Ecto neural progenitor cell (in vitro differentiated cells): ENCODE results near the gene UGT1A3.
"Not testable (repeated sequence)": the region's sequence is repeated elsewhere in the genome, so short reads cannot be mapped to it uniquely, and the experiment has no call there.

ENCODE experiments used
- DNase-seq: peaks from one replicate; pipeline ENCODE4 v3.0.0-alpha.2; 2018; ENCODE audit warnings: low spot score

UGT1A3 gene

DNA sequence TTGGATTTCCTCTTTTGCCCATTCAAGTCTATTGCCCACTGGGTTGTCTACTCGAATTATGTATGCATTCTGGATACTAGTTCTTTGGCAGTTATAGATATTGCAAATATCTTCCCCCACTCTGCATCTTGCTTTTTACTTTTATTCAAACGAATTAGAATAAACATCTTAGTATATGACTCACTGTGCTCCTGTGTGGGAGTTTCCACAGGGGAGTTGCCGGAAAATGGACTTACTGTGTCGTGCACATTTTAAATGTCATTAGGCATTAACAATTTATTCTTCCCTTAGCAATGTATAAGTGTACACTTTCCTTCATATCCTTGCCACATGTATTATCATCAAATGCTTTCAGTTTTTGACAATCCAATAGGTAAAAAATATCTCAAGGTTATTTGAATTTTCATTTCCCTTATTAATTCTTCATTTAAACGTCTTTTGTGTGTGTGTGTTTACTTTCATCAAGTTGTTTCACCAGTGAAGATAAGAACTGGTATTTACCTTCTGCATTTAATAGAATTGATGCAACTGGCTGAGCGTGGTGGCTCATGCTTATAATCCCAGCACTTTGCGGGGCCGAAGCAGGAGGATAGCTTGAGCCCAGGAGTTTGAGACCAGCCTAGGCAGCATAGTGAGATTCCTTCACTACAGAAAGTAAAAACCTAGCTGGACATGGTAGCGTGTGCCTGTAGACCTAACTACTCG lies 20.8 kb upstream of the UGT1A3 start:
- DNase-seq, result no peak

DNA sequence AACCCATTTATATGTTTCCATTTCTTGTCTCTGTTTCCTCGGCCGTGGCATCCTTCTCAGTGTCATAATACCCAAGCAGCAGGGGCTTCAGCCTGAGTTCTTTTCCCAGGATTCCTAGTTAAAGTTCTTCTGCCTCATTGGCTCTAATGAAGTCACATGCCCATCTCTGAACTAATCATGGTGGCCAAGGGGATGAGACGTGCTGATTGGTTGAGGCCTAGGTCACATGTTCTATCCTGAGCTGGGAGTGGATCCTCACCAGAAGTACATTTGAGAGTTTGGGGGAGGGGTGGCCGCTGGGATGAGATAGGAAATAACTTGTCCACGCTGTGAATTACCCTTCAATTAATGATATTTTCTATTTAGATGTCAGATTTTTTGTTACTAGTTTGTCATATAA lies 19.9 kb upstream of the UGT1A3 start:
- DNase-seq, result no peak

DNA sequence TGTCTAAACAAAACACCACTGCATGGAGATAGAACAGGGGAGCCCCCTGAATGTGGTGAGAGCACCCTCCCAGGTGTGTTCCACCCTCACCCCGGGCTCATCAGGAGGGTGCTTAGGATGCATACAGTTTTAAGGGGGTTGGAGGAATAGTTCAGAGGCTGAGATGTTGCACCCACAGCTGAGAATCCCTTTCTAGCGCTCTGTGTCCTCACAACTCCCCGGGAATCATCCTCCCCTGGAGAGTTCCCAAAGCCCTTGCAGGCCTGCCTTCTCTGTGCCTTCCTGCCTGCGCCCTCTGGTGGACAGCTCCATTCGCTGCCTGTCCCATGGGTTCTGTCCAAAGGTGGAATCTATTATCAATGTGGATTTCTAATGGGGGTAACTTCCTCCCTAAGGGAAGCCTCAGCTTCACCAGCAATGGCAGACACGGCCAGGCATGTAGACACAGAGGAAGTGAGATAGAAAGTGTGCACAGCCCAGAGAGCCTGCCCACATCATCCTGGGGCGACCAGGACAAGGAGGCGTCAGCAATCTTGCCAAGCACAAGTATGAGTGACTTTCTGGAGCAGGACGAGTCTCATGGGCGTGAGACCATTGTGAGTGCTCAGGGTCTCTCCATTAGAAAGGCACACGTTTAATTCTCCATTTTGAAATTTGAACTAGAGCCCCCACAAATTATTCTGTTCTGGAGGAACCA lies 17.4 kb upstream of the UGT1A3 start:
- DNase-seq, result peak; percentile 84

DNA sequence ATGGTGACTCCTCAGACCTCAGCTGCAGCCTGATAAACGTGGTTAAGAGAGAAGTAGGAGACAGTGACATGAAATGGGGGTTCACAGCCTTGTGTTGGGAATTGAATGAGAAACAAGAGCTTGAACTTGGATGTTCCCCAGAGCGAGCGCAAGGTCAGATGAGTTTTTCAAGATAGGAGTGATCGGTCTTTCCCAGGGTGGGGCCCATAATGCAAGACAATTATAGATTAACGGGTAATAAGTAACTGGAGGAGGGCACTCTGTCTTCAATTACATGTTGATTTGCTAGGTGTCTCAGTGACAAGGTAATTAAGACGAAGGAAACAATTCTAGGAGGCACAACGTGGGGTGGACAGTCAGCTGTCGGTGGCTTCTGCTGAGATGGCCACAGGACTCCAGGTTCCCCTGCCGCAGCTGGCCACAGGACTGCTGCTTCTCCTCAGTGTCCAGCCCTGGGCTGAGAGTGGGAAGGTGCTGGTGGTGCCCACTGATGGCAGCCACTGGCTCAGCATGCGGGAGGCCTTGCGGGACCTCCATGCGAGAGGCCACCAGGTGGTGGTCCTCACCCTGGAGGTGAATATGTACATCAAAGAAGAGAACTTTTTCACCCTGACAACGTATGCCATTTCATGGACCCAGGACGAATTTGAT lies 16.1 kb upstream of the UGT1A3 start, which contains the start of gene UGT1A5:
Gene UGT1A5, plus strand, starts transcription at position 297 of the 651 bp plus-strand sequence. Its CDS starts 85 bp downstream, at position 382.
- no peak for DNase-seq

DNA sequence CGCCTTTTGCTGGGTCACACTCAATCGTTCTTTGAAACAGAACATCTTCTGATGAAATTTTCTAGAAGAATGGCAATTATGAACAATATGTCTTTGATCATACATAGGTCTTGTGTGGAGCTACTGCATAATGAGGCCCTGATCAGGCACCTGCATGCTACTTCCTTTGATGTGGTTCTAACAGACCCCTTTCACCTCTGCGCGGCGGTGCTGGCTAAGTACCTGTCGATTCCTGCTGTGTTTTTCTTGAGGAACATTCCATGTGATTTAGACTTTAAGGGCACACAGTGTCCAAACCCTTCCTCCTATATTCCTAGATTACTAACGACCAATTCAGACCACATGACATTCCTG lies 15.6 kb upstream of the UGT1A3 start:
- no peak for DNase-seq

DNA sequence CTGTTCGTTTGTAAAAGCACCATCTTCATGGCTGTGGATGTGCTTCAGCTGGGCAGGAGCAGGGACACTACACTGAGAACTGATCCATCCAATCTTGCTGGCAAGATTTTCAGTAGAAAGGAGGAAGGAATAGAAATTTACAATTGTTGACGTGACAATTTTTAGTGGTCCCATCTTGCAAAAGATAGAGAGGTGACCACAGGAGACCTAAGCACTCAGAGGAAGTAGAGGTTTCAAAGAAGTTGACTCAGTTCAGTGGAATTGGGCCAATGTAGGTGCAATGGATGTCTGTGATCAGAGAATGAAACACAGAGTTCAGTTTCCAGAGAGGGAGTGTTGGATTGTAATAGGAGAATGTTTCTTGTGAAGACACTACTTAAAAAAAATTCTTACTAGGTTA lies 14.7 kb upstream of the UGT1A3 start:
- no peak for DNase-seq

DNA sequence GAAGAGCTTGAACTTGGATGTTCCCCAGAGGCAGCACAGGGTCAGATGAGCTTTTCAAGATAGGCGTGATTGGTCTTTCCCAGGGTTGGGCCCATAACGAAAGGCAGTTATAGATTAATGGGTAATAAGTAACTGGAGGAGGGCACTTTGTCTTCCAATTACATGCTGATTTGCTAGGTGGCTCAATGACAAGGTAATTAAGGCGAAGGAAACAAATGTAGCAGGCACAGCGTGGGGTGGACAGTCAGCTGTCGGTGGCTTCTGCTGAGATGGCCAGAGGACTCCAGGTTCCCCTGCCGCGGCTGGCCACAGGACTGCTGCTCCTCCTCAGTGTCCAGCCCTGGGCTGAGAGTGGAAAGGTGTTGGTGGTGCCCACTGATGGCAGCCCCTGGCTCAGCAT lies 10.3 kb upstream of the UGT1A3 start, which contains the start of gene UGT1A4:
Gene UGT1A4, plus strand, starts transcription at position 185 of the 400 bp plus-strand sequence. Its CDS starts 85 bp downstream, at position 270.
- no peak for DNase-seq

DNA sequence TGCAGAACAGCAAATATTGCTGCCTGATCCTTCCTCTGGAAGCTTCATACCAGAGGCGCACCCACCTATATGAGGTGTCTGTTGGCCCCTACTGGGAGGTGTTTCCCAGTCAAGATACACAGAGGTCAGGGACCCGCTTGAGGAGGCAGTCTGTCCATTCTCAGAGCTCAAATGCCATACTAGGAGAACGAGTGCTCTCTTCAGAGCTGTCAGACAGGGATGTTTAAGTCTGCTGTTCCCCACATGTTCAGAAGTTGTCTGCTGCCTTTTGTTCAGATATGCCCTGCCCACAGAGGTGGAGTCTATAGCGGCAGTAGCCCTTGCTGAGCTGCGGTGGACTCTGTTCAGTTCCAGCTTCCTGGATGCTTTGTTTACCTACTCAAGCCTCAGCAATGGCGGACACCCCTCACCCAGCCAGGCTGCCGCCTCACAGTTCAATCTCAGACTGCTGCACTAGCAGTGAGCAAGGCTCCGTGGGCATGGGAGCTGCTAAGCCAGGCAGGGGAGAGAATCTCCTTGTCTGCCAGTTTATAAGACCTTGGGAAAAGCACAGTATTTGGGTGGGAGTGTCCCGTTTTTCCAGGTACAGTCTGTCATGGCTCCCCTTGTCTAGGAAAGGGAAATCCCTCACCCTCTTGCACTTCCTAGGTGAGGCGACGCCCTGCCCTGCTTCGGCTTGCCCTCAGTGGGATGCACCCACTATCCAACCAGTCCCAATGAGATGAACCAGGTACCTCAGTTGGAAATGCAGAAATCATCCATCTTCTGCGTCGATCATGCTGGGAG lies 8.2 kb downstream of the UGT1A3 start:
- DNase-seq, result not testable (repeated sequence)

DNA sequence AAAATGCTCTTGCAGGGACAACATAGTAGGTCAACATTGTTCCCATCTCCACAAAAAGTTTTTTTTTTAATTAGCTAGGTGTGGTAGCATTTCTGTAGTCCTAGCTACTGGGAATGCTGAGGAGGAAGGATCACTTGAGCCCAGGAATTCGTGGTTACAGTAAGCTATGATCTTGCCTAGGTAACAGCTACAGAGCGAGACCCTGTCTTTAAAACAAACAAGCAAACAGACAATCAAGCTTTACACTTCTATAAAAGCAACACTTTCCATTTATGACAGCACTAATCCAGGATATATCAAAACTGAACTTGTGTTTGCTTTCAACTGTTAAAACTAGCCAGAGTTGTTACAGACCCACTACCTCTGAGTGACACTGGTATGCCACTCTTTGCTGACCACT lies 12.0 kb downstream of the UGT1A3 start:
- no peak for DNase-seq

DNA sequence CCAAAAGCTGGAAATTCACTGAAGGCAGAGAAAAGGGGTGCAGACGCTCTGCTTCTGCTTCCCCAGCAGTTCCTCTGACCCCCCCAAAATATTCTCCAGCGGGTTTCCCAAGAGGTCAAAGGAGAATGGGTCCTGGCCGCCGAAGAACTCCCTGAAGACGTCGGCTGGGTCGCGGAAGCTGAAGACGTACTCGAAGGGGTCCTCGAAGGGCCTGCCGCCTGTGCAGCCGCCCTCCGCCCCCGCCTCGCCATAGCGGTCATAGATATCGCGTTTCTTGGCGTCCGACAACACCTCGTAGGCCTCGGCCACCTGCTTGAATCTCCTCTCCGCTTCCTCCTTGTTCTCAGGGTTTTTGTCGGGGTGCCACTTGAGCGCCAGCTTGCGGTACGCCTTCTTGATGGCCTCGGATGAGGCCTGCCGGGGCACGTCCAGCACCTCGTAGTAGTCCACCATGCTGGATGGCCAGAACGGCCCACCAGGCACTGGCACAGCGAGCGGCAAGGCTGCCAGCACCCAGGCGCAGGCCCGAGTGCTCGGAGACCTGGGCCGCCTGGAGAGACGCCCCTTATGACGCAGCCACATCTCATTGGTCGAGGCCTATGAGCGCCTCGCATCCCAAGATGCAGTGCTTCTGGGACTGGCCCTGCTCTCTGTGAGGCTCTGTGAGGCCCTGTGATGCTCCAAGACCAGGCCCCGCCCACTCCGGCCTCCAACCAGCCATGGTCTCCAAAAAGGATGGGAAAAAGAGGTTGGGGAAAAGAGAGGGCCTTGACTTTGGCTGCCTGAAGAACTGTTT lies 14.8 kb downstream of the UGT1A3 start:
- DNase-seq, result no peak

DNA sequence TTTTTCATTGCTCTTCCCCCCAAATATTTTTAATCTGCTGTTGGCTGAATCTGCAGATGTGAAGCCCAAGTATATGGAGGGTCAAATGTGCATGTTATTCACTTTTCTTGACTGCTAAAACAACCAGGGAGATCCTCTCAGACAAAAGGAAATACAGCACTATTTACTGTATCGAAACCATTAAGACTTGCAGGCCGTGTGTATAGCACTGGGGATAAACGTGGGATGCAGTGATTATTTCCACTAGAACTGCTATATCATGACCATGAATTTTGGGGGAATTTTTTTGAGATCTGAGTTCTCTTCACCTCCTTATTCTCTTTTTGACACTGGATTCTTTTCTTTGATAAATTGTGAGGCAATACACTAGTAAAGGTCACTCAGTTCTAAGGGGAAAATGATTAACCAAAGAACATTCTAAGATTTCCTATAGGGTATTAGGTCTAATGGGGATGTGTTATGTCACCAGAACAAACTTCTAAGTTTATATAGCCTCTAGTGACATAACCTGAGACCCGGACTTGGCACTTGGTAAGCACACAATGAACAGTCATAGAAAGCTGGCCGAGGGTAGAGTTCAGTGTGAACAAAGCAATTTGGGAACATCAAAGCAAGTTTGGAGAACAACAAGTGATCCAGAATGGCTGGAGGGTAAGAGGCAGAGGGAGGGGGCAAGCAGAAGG lies 16.4 kb downstream of the UGT1A3 start:
- DNase-seq, result no peak

DNA sequence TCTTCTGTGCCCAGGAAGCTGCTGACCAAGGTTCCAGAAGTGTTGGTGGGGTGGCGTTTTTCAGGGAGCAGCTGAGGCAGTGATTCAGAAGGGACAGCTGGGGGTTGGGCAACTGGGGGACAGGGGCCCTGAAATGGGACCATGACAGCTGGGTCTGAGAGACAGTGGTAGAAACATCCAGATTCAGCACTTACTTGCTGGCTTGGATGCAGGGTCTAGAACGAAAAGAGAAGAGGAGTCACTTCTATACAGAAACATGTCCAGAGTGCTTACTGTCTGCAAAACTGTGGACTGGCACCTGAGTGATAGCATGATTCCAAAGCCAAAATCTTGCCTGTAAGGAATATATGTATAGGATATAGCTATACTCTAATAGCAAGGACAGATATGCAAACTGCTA lies 17.0 kb downstream of the UGT1A3 start:
- not testable (repeated sequence) for DNase-seq

DNA sequence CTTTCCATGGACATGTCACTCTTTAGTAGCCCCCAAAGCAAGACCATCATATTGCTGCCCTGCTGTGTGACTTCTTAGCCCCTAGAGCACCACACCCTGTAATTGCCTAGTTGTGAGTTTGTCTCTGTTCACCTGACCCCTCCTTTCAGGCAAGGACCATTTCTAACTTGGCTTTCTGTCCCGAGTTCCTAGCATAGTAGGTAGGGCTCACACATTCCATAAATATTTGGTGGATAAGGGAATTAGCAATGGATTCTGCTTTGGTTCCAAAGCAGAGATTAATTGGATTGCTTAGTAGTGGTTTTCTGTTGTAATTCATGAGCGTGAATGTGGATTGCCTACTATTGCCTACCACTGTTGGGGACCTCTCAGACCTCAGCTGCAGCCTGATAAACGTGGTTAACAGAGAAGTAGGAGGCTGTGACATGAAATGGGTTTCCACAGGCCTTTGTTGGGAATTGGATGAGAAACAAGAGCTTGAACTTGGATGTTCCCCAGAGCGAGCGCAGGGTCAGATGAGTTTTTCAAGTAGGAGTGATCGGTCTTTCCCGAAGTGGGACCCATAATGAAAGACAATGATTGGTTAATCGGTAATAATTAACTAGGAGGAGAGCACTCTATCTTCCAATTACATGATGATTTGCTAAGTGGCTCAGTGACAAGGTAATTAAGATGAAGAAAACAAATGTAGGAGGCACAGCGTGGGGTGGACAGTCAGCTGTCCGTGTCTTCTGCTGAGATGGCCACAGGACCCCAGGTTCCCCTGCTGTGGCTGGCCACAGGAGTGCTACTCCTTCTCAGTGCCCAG lies 17.8 kb downstream of the UGT1A3 start:
- DNase-seq, result no peak

DNA sequence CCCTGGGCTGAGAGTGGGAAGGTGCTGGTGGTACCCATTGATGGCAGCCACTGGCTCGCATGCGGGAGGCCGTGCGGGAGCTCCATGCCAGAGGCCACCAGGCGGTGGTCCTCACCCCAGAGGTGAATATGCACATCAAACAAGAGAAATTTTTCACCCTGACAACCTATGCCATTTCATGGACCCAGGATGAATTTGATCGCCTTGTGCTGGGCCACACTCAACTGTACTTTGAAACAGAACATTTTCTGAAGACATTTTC lies 18.4 kb downstream of the UGT1A3 start:
- no peak for DNase-seq

DNA sequence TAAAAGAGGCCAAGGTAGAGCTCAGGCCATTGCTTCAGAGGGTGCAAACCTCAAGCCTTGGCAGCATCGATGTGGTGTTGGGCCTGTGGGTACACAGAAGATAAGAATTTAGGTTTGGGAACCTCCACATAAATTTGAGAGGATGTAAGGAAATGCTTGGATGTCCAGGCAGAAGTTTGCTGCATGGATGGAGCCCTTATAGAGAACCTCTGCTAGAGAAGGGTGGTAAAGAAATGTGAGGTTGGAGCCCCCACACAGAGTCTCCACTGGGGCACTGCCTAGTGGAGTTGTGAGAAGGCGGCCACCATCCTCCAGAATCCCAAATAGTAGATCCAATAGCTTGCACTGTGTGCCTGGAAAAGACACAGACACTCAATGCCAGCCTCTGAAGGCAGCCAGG lies 21.8 kb downstream of the UGT1A3 start:
- not testable (repeated sequence) for DNase-seq

DNA sequence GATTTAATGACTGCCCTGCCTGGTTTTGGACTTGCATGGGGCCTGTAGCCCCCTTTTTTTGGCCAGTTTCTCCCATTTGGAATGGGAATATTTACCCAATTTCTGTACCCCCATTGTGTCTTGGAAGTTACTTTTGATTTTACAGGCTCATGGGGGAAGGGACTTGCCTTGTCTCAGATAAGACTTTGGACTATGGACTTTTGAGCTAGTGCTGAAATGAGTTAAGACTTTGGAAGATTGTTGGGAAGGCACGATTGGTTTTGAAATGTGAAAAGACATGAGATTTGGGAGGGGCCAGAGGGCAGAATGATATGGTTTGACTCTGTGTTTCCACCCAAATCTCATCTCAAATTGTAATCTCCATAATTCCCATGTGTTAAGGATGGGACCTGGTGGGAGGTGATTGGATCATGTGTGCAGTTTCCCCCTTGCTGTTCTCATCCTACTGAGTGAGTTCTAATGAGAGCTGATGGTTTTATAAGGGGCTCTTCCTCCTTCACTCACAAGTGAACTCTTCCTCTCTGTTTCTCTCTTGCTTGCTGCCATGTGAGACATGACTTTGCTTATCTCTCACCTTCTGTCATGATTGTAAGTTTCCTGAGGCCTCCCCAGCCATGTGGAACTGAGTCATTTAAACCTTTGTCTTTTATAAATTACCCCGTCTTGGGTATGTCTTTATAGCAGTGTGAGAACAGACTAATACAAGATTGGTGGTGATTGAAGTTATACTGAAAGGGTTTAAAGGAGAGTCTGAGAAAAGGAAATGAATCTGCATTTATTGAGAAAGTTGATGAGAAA lies 22.6 kb downstream of the UGT1A3 start:
- not testable (repeated sequence) for DNase-seq

DNA sequence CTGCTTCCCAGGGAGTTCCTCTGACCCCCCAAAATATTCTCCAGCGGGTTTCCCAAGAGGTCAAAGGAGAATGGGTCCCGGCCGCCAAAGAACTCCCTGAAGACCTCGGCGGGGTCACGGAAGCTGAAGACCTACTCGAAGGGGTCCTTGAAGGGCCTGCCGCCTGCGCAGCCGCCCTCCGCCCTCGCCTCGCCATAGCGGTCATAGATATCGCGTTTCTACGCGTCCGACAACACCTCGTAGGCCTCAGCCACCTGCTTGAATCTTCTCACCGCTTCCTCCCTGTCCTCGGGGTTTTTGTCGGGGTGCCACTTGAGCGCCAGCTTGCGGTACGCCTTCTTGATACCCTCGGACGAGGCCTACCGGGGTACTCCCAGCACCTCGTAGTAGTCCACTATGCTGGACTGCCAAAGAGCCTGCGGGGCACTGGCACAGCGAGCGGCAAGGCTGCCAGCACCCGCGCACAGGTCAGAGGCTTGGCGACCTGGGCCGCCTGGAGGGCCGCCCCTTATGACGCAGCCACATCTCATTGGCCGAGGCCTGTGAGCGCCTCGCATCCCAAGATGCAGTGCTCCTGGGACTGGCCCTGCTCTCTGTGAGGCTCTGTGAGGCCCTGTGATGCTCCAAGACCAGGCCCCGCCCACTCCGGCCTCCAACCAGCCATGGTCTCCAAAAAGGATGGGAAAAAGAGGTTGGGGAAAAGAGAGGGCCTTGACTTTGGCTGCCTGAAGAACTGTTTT lies 26.2 kb downstream of the UGT1A3 start:
- no peak for DNase-seq

DNA sequence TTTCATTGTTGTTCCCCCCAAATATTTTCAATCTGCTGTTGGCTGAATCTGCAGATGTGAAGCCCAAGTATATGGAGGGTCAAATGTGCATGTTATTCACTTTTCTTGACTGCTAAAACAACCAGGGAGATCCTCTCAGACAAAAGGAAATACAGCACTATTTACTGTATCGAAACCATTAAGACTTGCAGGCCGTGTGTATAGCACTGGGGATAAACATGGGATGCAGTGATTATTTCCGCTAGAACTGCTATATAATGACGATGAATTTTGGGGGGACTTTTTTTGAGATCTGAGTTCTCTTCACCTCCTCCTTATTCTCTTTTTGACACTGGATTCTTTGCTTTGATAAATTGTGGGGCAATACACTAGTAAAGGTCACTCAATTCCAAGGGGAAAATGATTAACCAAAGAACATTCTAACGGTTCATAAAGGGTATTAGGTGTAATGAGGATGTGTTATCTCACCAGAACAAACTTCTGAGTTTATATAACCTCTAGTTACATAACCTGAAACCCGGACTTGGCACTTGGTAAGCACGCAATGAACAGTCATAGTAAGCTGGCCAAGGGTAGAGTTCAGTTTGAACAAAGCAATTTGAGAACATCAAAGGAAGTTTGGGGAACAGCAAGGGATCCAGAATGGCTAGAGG lies 27.7 kb downstream of the UGT1A3 start:
- no peak for DNase-seq
